ENCODE measurements around the gene SCN7A. TPM values are rescaled to one million over a fixed set of nuclear protein-coding genes. Genes with fewer than 3 reads are reported as not detected.

SCN7A gene
- total RNA-seq, 1 donor from 2014 or later: 0.36 TPM

GRCh38 chr2:166357068-166357949, 136.7 kb downstream of the SCN7A start:
- no peak overlapping the region for H3K27ac Mint-ChIP-seq (ENCODE audit: unreplicated experiment)
- no peaks in the 10 kb centered on the region for H3K36me3 Mint-ChIP-seq (ENCODE audit: low read depth, unreplicated experiment)

More at GRCh38 chr2:166357068-166357949, 136.7 kb downstream of the SCN7A start:
- H3K4me1 ChIP-seq (ENCODE audit: insufficient read depth, low read length): peaks cover 3% of the 10 kb centered on the region
- FAIRE-seq (no peak), DNase-seq (ENCODE audit: low read depth) (no peak)
- no peaks in the 10 kb centered on the region for H3K9me3 ChIP-seq (ENCODE audit: insufficient read depth, low read depth, low read length)
- H2AFZ ChIP-seq (ENCODE audit: low read depth, low read length): no peak overlapping the region
- no peaks in the 10 kb centered on the region for H3K27me3 Mint-ChIP-seq (ENCODE audit: low read depth, unreplicated experiment)
- H3K27me3 ChIP-seq (ENCODE audit: insufficient read depth, low read length): no peaks in the 10 kb centered on the region
- H3K4me2 ChIP-seq (ENCODE audit: low read length): no peak overlapping the region
- H3K27ac ChIP-seq (ENCODE audit: low read depth, low read length): no peak overlapping the region
- H3K9me3 Mint-ChIP-seq (ENCODE audit: unreplicated experiment): no peaks in the 10 kb centered on the region
- H3K4me3 ChIP-seq (ENCODE audit: insufficient read depth, low read depth, low read length): no peak overlapping the region
- H4K20me1 ChIP-seq (ENCODE audit: insufficient read depth, low read length): no peaks in the 10 kb centered on the region
- H3K36me3 ChIP-seq (ENCODE audit: insufficient read depth, low read length): no peaks in the 10 kb centered on the region
- no peak for TF ChIP-seq EZH2 (IDR thresholded peaks at IDR 0.05; ENCODE audit: insufficient read depth, low read length)
- TF ChIP-seq, protein P1, sequence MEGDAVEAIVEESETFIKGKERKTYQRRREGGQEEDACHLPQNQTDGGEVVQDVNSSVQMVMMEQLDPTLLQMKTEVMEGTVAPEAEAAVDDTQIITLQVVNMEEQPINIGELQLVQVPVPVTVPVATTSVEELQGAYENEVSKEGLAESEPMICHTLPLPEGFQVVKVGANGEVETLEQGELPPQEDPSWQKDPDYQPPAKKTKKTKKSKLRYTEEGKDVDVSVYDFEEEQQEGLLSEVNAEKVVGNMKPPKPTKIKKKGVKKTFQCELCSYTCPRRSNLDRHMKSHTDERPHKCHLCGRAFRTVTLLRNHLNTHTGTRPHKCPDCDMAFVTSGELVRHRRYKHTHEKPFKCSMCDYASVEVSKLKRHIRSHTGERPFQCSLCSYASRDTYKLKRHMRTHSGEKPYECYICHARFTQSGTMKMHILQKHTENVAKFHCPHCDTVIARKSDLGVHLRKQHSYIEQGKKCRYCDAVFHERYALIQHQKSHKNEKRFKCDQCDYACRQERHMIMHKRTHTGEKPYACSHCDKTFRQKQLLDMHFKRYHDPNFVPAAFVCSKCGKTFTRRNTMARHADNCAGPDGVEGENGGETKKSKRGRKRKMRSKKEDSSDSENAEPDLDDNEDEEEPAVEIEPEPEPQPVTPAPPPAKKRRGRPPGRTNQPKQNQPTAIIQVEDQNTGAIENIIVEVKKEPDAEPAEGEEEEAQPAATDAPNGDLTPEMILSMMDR (IDR thresholded peaks at IDR 0.05; ENCODE audit: insufficient read depth, low read depth, low read length): no peak
- H3K4me3 Mint-ChIP-seq (ENCODE audit: unreplicated experiment): no peak overlapping the region
- peaks cover 10% of the 10 kb centered on the region for H3K4me1 Mint-ChIP-seq (ENCODE audit: low read depth, unreplicated experiment)
- H3K9ac ChIP-seq (ENCODE audit: low read length): no peak overlapping the region
- no peaks in the 10 kb centered on the region for H3K79me2 ChIP-seq (ENCODE audit: insufficient read depth, low read length)

Other genes with a start within 250 kb of the SCN7A start
- 7.8 and 8.7 TPM in 2 replicates for gene SCN9A, start 118.3 kb downstream of the SCN7A start, total RNA-seq